Measurements from ENCODE around the gene P4HTM.

DNA sequence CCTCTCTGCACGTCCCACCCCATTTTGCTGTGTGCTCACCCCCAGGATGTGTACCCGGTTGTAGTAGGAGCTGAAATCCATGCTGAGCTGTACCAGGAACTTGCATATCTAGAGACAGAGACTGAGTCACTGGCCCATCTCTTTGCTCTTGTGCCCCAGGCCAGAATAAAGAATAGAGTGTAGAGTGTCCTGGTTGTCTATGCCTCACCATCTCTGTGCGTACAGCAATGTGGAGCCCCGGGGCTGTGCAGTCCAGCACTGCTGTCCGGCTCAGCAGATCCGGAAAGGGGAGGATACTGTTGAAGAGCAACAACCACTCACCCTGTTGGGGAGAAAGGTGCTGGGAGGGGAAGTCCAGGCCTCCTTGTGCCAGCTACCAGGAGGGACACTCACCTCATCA is 25.7 kb downstream of the P4HTM start:
- TF ChIP-seq POLR2A (IDR thresholded peaks at IDR 0.05), result no peak
- TF ChIP-seq, protein P1, sequence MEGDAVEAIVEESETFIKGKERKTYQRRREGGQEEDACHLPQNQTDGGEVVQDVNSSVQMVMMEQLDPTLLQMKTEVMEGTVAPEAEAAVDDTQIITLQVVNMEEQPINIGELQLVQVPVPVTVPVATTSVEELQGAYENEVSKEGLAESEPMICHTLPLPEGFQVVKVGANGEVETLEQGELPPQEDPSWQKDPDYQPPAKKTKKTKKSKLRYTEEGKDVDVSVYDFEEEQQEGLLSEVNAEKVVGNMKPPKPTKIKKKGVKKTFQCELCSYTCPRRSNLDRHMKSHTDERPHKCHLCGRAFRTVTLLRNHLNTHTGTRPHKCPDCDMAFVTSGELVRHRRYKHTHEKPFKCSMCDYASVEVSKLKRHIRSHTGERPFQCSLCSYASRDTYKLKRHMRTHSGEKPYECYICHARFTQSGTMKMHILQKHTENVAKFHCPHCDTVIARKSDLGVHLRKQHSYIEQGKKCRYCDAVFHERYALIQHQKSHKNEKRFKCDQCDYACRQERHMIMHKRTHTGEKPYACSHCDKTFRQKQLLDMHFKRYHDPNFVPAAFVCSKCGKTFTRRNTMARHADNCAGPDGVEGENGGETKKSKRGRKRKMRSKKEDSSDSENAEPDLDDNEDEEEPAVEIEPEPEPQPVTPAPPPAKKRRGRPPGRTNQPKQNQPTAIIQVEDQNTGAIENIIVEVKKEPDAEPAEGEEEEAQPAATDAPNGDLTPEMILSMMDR (IDR thresholded peaks at IDR 0.05), result no peak
